ENCODE data around the gene SPEF2.

SPEF2 gene

DNA sequence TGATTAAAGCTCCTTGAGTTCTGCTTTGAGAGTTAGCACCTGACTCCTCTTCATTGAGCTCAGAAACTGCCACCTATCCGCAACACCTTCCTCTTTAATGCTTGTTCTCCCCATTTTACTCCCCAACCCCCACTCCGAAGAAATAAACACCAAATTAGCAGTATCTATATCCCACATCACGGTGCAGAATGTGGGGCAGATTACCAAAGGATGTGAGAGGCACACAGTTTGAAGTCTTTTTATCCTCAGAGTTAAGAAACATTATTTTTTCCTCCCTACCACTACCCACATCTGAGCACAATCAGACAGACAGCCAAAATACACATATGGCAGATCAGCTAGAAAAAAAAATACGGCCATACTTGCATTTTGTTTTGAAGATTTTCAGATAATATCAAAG, 212.9 kb downstream of the SPEF2 start:
- TF ChIP-seq, protein P1, sequence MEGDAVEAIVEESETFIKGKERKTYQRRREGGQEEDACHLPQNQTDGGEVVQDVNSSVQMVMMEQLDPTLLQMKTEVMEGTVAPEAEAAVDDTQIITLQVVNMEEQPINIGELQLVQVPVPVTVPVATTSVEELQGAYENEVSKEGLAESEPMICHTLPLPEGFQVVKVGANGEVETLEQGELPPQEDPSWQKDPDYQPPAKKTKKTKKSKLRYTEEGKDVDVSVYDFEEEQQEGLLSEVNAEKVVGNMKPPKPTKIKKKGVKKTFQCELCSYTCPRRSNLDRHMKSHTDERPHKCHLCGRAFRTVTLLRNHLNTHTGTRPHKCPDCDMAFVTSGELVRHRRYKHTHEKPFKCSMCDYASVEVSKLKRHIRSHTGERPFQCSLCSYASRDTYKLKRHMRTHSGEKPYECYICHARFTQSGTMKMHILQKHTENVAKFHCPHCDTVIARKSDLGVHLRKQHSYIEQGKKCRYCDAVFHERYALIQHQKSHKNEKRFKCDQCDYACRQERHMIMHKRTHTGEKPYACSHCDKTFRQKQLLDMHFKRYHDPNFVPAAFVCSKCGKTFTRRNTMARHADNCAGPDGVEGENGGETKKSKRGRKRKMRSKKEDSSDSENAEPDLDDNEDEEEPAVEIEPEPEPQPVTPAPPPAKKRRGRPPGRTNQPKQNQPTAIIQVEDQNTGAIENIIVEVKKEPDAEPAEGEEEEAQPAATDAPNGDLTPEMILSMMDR (IDR thresholded peaks at IDR 0.05; ENCODE audit: low read depth, low read length, missing control alignments), result no peak
- Histone ChIP-seq H3K36me3 (replicated peaks) (no peaks in the 10 kb centered on the region), H3K4me3 (ENCODE audit: low read depth, low read length) (no peak overlapping the region), H3K27ac (no peak overlapping the region), H3K27me3 (replicated peaks) (no peaks in the 10 kb centered on the region)
- in situ Hi-C loops (cut with HindIII; ENCODE audit: low pct_ligation_motif_present, low sequenced_read_pairs), result no loop called here
- DNase-seq, result no peak

DNA sequence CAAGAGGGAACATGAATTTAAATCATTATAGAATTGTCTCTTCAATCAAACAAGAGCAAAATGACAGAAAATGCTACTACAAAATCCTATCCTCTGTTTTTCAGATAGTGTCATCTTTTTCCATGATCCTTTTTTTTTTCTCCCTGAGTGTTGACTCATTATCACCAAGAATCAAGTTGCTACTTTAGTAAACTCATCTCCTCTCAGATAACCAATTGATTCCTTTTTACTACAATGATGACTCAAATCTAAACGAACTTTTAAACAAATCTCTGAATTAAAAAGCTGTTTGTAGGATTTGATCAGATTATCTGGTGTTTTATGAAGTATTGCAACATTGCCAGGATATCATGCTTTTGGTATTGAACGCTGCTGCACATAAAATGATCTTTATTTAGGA, 215.1 kb downstream of the SPEF2 start:
- Histone ChIP-seq H3K27me3 (replicated peaks) (no peaks in the 10 kb centered on the region), H3K36me3 (replicated peaks) (no peaks in the 10 kb centered on the region), H3K4me3 (ENCODE audit: low read depth, low read length) (no peak overlapping the region), H3K27ac (no peak overlapping the region)
- TF ChIP-seq, protein P1 (IDR thresholded peaks at IDR 0.05; ENCODE audit: low read depth, low read length, missing control alignments), result no peak
- in situ Hi-C loops (cut with HindIII; ENCODE audit: low pct_ligation_motif_present, low sequenced_read_pairs), result no loop called here
- no peak for DNase-seq

DNA sequence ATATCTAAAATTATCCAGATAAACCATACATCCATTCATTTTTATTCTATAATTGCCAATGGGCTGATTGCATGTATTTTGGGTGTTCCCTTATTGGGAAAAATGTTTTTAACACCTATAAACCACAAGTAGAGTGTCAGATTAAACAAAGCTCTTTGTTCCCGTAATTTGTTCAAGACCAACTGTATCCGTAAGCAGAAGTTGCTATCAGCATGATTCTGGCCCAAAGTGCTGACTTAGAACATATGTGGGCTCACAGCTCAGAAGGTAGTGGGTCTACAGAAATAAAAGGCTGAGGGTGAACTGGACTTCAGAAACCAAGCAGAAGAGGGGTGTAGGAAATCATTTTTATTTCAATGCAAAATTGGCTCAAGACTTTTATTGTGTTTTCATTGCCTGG, 215.6 kb downstream of the SPEF2 start:
- in situ Hi-C loops (cut with HindIII; ENCODE audit: low pct_ligation_motif_present, low sequenced_read_pairs), result no loop called here
- no peak for DNase-seq
- TF ChIP-seq, protein P1 (IDR thresholded peaks at IDR 0.05; ENCODE audit: low read depth, low read length, missing control alignments), result no peak
- no peaks in the 10 kb centered on the region for H3K27me3 ChIP-seq (replicated peaks)
- H3K36me3 ChIP-seq (replicated peaks), result no peaks in the 10 kb centered on the region
- H3K27ac ChIP-seq, result no peak overlapping the region
- no peak overlapping the region for H3K4me3 ChIP-seq (ENCODE audit: low read depth, low read length)

DNA sequence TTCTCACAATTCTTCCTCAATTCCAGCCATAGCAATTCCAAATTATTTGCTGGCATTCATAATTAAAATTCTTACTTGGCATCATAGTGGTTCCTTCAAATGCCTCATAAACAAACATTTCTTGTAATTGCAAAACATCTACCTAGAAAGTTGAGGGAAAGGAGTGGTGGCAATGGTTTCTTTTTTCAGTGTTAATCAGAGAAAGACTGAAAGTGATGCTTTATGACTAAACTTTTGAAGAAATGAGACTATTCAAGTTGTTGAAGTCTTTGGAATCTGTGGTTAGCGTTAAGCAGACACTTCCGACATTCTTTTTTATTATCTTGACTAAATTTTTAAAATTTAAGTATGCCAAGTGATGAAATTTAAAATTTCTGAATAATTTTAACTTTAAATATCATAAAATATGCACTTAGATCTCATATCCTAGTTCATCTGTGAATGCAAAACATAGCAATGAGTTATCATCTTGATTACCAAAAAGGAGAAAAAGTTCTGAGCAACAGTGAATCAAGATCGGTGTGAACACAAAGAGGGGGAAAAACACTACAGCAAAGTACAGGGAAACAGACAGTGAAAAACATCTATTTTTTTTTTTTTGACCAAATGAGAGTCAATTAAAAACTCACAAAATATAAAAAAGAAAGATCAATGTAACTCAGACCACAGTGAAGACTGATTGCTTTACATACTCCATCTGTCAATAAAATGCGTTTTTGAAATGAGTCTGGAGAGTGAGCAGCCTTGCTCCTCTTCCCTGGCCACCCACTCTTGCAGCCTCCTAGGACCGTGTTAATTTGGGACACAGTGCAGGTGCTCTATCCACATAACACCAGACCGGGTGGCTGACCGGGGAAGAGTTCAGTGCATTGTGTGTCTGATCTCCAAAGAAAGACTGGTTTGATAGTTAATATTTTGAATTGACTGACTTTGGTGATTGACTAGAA, 218.4 kb downstream of the SPEF2 start:
- H3K36me3 ChIP-seq (replicated peaks), result no peaks in the 10 kb centered on the region
- no peaks in the 10 kb centered on the region for H3K27me3 ChIP-seq (replicated peaks)
- DNase-seq, result no peak
- no peak overlapping the region for H3K4me3 ChIP-seq (ENCODE audit: low read depth, low read length)
- in situ Hi-C loops (cut with HindIII; ENCODE audit: low pct_ligation_motif_present, low sequenced_read_pairs), result no loop called here
- no peak overlapping the region for H3K27ac ChIP-seq
- TF ChIP-seq, protein P1 (IDR thresholded peaks at IDR 0.05; ENCODE audit: low read depth, low read length, missing control alignments), result no peak

DNA sequence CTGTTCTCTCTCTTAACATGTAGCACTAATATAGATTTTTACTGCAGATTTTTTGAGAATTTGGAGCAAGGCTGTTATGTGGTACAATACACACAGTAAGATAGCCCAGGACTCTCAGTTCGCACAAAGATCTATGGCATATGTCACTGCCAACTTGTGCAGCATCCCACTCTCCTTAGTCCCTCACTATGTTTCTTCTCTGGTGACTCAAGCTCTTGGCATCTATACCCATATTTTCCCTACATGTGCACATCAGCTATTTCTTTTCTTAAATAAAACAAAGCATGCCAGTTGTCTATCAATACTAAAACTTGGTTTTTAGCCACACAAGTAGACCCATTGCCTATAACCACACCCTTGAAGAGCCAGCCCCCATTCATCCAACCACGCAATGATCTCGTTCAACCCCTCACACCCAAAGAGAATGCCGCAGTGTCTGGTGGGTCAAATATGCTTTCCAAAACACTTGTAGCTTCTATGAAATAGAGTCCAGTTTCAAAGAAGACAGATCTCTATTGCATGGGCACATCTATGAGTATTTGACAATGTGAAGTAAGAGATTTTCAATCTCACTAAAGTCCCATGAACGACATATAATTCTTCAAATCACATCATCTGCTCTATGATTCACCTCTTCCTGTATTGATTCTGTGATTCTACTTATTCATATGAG, 220.8 kb downstream of the SPEF2 start:
- TF ChIP-seq, protein P1 (IDR thresholded peaks at IDR 0.05; ENCODE audit: low read depth, low read length, missing control alignments), result no peak
- in situ Hi-C loops (cut with HindIII; ENCODE audit: low pct_ligation_motif_present, low sequenced_read_pairs), result no loop called here
- no peak overlapping the region for H3K27ac ChIP-seq
- DNase-seq, result no peak
- no peak overlapping the region for H3K4me3 ChIP-seq (ENCODE audit: low read depth, low read length)
- H3K27me3 ChIP-seq (replicated peaks), result no peaks in the 10 kb centered on the region
- no peaks in the 10 kb centered on the region for H3K36me3 ChIP-seq (replicated peaks)

All from brain microvascular endothelial cell (primary cell).